Measurements from ENCODE around the gene HTR3C.

HTR3C gene

DNA sequence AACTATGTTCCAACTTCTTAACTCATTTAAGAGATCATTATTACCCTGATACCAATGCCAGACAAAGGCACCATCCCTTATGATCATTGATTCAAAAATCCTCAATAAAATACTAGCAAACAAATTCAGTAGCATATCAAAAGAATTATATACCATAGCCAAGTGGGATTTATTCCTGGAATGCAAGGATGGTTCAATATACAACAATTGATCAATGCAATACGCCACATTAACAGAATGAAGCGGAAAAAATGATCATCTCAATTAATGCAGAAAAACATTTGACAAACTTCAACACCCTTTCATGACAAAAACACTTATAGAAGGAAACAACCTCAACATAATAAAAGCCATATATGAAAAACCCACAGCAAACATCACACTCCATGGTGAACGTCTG lies 39.4 kb downstream of the HTR3C start:
- no peak for DNase-seq (ENCODE audit: low spot score)

DNA sequence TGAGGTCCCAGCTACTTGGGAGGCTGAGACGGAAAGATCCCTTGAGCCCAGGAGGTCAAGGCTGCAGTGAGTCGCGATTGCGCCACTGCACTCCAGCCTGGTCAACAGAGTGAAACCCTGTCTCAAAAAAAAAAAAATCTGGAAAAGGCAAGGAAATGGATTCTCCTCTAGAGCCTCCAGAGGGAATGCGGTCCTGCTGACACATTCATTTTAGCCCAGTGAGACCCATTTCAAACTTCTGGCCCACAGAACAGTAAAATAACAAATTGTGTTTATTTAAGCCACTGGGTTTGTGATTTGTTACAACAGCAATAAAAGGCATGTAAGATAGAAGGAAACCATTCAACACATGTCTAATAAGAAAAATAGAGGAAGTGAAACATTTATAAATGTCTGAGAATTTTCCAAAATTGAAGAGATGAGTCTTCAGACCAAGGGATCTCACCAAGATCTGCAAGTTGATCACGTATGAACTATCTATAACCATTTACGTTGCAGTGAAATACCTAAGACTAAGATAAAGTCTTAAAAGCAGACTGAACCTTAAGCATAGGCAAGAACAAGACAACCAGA lies 44.0 kb downstream of the HTR3C start, which contains the start of gene HTR3E:
Gene HTR3E, plus strand, starts transcription at position 254 of the 573 bp plus-strand sequence. CDS start 466 bp downstream, outside the sequence.
- DNase-seq (ENCODE audit: low spot score), result no peak

DNA sequence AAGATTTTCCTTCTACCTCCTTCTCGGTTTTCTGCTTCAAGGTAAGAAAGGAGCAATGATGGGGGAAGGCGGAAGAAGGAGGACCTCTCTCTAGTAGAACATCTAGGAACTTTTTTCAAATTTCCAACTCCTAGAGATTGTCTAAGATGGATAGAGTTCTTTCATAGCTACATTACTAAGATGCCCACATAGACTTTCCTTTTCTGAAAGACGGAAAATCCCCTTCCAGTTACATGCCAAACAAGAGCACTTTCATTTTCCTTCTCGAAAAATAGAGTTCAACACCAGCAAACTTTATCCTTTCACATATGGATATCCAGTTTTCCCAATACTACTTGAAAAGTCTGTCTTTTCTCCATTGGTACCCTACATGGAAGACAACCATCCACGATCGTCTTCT lies 44.7 kb downstream of the HTR3C start:
- no peak for DNase-seq (ENCODE audit: low spot score)

DNA sequence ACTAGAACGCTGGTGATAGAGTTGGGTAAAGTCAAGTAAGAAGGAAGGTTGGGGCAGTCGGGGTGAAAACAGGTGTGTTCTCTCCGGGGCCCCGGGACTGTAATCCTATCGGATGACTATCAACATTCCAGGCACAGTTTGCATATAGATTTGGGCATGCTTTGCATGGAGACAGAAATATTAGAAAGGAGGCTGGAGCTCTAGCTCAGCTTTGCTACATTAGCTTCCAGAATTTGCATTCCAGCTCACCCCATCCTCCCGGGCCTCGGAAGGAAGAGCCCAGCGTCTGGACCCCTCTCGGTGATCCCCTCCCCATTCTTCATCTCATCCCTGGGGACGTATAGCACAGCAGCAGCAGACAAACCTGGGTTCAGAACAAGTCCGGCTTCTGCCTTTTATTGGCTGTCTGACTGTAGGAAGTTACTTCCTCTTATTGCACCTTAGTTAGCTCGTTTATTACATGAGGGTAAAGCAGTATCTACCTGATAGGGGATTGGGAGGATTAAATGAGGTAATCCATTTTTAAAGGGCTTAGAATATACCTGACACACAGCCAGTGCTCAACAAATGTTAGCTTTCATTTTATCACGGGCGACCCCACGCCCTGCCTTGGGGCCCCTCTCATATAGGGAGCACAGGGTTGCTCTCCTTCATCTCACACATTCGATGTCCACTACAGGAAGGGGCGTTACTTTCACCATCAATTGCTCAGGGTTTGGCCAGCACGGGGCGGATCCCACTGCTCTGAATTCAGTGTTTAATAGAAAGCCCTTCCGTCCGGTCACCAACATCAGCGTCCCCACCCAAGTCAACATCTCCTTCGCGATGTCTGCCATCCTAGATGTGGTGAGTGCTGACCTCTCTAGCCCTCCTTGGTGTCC lies 47.2 kb downstream of the HTR3C start:
- DNase-seq (ENCODE audit: low spot score), result no peak
